SH-SY5Y (cell line): Measurements from ENCODE around the gene PTPRD.
A peak's percentile ranks its signal among the peaks of the same experiment; 100 is the strongest.

Experiments used
- GATA2 ChIP-seq: IDR thresholded peaks from 2 replicates; pipeline ENCODE4 v1.6.1; 2011; ENCODE audit warnings: mild to moderate bottlenecking, low read depth, low read length
- GATA3 ChIP-seq: IDR thresholded peaks from 2 replicates; pipeline ENCODE4 v1.6.1; 2011; ENCODE audit warnings: low read depth, mild to moderate bottlenecking, low read length, moderate library complexity

DNA sequence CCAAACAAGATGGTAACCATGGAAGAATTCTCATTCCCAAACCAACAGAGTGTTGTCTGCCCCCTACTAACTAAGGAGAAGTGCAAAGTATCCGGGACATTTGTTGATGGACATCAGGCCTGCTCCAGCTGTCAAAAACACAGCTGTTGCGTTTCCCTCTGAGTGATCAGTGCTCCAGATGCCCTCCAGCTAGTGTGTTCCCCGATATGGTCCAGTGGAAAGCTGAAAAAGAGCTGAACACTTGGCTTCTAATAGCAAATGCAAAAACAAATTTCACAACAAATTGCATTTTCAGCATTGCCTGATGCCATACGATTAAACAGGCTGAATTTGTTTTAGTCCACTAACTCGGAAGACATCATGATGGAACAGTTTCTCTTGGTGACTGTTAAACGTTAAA, 1398.7 kb downstream of the PTPRD start:
- TF ChIP-seq GATA2 (peak; percentile 81), GATA3 (0 out of 2 replicates have a peak, but pooled peaks have one; percentile 42)
